HepG2 (cell line): ENCODE results near the gene FOXRED2. TPM values are rescaled to one million over a fixed set of nuclear protein-coding genes. Genes with fewer than 3 reads are reported as not detected.

Experiments
- ATAC-seq: fragments of 200-7000 bp; cut with Tn5 transposase; 3 replicates; pipeline ENCODE4 v1.9.1; 2020; ENCODE audit warnings: mild to moderate bottlenecking, moderate library complexity
- BruUV-seq: library from RNA; stranded (reverse); fragments of 400-500 nt; replicated peaks from 2 replicates; lab custom pipeline; 2021; lab: Mats Ljungman, UMichigan
- CTCF ChIA-PET: fragments of 300-600 bp; formaldehyde crosslinking; extraction: SDS; loops from one replicate; lab custom pipeline; 2021; ENCODE audit warnings: low total read pairs, inconsistent platforms, low intra/inter-chr PET ratio; lab: Yijun Ruan, JAX
- POLR2A ChIA-PET: fragments of 350-600 bp; sonication (Branson Sonifier 250); formaldehyde crosslinking; loops from one replicate; lab custom pipeline; 2020; ENCODE audit warnings: antibody characterized with exemption, inconsistent platforms; lab: Yijun Ruan, JAX
- DNase-seq: peaks from one replicate; pipeline ENCODE4 v3.0.0-alpha.2; 2015; ENCODE audit warnings: low spot score
- FAIRE-seq: peaks from 3 replicates; lab custom pipeline; 2011; peaks lifted over from hg19 to GRCh38; lab: Jason Lieb, UNC
- H2AFZ ChIP-seq: one replicate; pipeline ENCODE4 v1.6.1; 2011; ENCODE audit warnings: low read length, inconsistent platforms
- H3K27ac ChIP-seq: fragments of 300-600 bp; 3 replicates; pipeline ENCODE4 v1.8.0; 2011; ENCODE audit warnings: mixed run types, mild to moderate bottlenecking, mixed read lengths, low read length, inconsistent platforms; ENCODE audit not compliant: insufficient read depth; ENCODE audit errors: extremely low read length
- H3K27me3 ChIP-seq, 2 experiments: fragments of 200-600 bp in 1 of 2; 2 replicates in 1 of 2; 3 replicates in 1 of 2; pipeline versions ENCODE4 v1.6.0 to v1.8.0; 2011; ENCODE audit warnings: low read length in 2 of 2, mild to moderate bottlenecking in 2 of 2, moderate library complexity in 2 of 2, inconsistent platforms in 1 of 2; ENCODE audit not compliant: insufficient read depth in 2 of 2, control insufficient read depth in 1 of 2
- H3K36me3 ChIP-seq, 2 experiments: fragments of 200-600 bp in 1 of 2; replicated peaks in 1 of 2; 2 replicates in 1 of 2; 3 replicates in 1 of 2; pipeline versions ENCODE4 v1.5.1 to v1.8.0; 2011; ENCODE audit warnings: low read length in 2 of 2, inconsistent platforms in 1 of 2; ENCODE audit not compliant: insufficient read depth in 2 of 2, control insufficient read depth in 1 of 2
- H3K4me1 ChIP-seq: 2 replicates; pipeline ENCODE4 v1.5.1; 2012; ENCODE audit warnings: low read length, inconsistent platforms; ENCODE audit not compliant: insufficient read depth
- H3K4me2 ChIP-seq: 2 replicates; pipeline ENCODE4 v1.6.0; 2011; ENCODE audit warnings: low read depth, low read length, inconsistent platforms
- H3K4me3 ChIP-seq, 3 experiments: fragments of 200-600 bp in 1 of 3; sonication (generic), shearing (Covaris generic) in 1 of 3; replicated peaks in 1 of 3; 2 replicates each; pipeline ENCODE4 v1.5.1; 2011 to 2016; ENCODE audit warnings: low read length in 3 of 3, inconsistent platforms in 2 of 3, low read depth in 2 of 3, mild to moderate bottlenecking in 2 of 3, control low read depth in 1 of 3, mixed read lengths in 1 of 3; ENCODE audit not compliant: insufficient read depth in 1 of 3
- H3K79me2 ChIP-seq: one replicate; pipeline ENCODE4 v1.6.1; 2011; ENCODE audit warnings: low read length, inconsistent platforms; ENCODE audit not compliant: insufficient read depth
- H3K9ac ChIP-seq: 2 replicates; pipeline ENCODE4 v1.6.0; 2011; ENCODE audit warnings: mild to moderate bottlenecking, low read depth, low read length, inconsistent platforms; ENCODE audit not compliant: insufficient read depth
- H3K9me3 ChIP-seq: 2 replicates; pipeline ENCODE4 v1.5.1; 2012; ENCODE audit warnings: mild to moderate bottlenecking, low read length
- H4K20me1 ChIP-seq: 2 replicates; pipeline ENCODE4 v1.6.0; 2011; ENCODE audit warnings: inconsistent platforms, mild to moderate bottlenecking, low read length, moderate library complexity; ENCODE audit not compliant: insufficient read depth
- ARNT ChIP-seq: fragments of 450-650 bp; IDR thresholded peaks from 2 replicates; pipeline ENCODE4 v1.6.1; 2017
- CBX2 ChIP-seq, 2 experiments: fragments of 200-600 bp in 1 of 2; sonication (generic); formaldehyde crosslinking in 1 of 2; IDR thresholded peaks; 2 replicates each; pipeline versions ENCODE4 v1.7.0 to v1.8.1; 2018 to 2022; ENCODE audit warnings: low read depth in 2 of 2, low read length in 1 of 2, mild to moderate bottlenecking in 1 of 2, missing genetic modification reagents in 1 of 2
- CEBPB ChIP-seq: IDR thresholded peaks from 2 replicates; pipeline ENCODE4 v1.6.1; 2011; ENCODE audit warnings: low read depth, low read length, improper control_type of control experiment, borderline replicate concordance
- CREM ChIP-seq, 2 experiments: sonication (generic) in 1 of 2; formaldehyde crosslinking in 1 of 2; IDR thresholded peaks; 2 replicates each; pipeline versions ENCODE4 v1.4.0 to v1.6.1; 2016 to 2020; ENCODE audit warnings: antibody characterized with exemption in 1 of 2, mild to moderate bottlenecking in 1 of 2, missing genetic modification reagents in 1 of 2
- HNF4G ChIP-seq, 2 experiments: sonication (generic) in 1 of 2; formaldehyde crosslinking in 1 of 2; IDR thresholded peaks; 2 replicates each; pipeline versions ENCODE4 v1.4.0 to v1.6.1; 2011 to 2020; ENCODE audit warnings: borderline replicate concordance in 2 of 2, low read depth in 2 of 2, mild to moderate bottlenecking in 2 of 2, low read length in 1 of 2, missing genetic modification reagents in 1 of 2, moderate library complexity in 1 of 2
- NFE2 ChIP-seq: sonication (generic); formaldehyde crosslinking; IDR thresholded peaks from 2 replicates; pipeline ENCODE4 v1.4.0; 2020; ENCODE audit warnings: missing genetic modification reagents
- NR3C1 ChIP-seq: sonication (generic); formaldehyde crosslinking; IDR thresholded peaks from 2 replicates; pipeline ENCODE4 v1.4.0; 2020; ENCODE audit warnings: missing genetic modification reagents
- POLR2A ChIP-seq, 2 experiments: IDR thresholded peaks; 2 replicates each; pipeline ENCODE4 v1.6.1; 2011; ENCODE audit warnings: low read depth in 2 of 2, low read length in 2 of 2, mild to moderate bottlenecking in 1 of 2, moderate library complexity in 1 of 2; ENCODE audit not compliant: insufficient read depth in 1 of 2
- ZFP36L1 ChIP-seq: sonication (generic); formaldehyde crosslinking; IDR thresholded peaks from 2 replicates; pipeline ENCODE4 v1.8.0; 2022; ENCODE audit warnings: mild to moderate bottlenecking, missing genetic modification reagents, moderate library complexity
- ZFX ChIP-seq: sonication (generic); formaldehyde crosslinking; IDR thresholded peaks from 2 replicates; pipeline ENCODE4 v1.4.0; 2020; ENCODE audit warnings: mild to moderate bottlenecking, low read depth, missing genetic modification reagents, moderate library complexity
- ZNF180 ChIP-seq: sonication (generic); formaldehyde crosslinking; IDR thresholded peaks from 2 replicates; pipeline ENCODE4 v1.4.0; 2020; ENCODE audit warnings: low read depth, missing genetic modification reagents, borderline replicate concordance
- ZNF260 ChIP-seq: sonication (generic); formaldehyde crosslinking; IDR thresholded peaks from 2 replicates; pipeline ENCODE4 v1.4.0; 2020; ENCODE audit warnings: missing genetic modification reagents, low read depth, mild to moderate bottlenecking, borderline replicate concordance
- ZNF484 ChIP-seq: sonication (generic); formaldehyde crosslinking; IDR thresholded peaks from 2 replicates; pipeline ENCODE4 v1.5.1; 2020; ENCODE audit warnings: mild to moderate bottlenecking, low read depth, missing genetic modification reagents, borderline replicate concordance
- ZNF724P ChIP-seq: sonication (generic); formaldehyde crosslinking; IDR thresholded peaks from 2 replicates; pipeline ENCODE4 v1.8.0; 2022; ENCODE audit warnings: missing genetic modification reagents, borderline replicate concordance
- WGBS: methylation state at CpG from one replicate; pipeline ENCODE4 v1.1.6; 2017; ENCODE audit warnings: low lambda C conversion rate; 5-methylcytosine and 5-hydroxymethylcytosine counted together
- in situ Hi-C: cut with HindIII; loops from 2 replicates; pipeline ENCODE4 v1.10.0; 2017; ENCODE audit warnings: low pct_unique_long_range_greater_than_20kb; ENCODE audit not compliant: extremely low pct_ligation_motif_present
- intact Hi-C: fragments of 100-400 bp; cut with micrococcal nuclease; formaldehyde crosslinking; loops from one replicate; pipeline ENCODE4 v1.10.0; 2022; ENCODE audit not compliant: unreplicated experiment
- polyA plus RNA-seq, 8 experiments: library from polyadenylated mRNA; depleted of rRNA in 3 of 8; stranded (reverse) in 7 of 8; unstranded in 1 of 8; fragments of >200 nt; fragmentation: Illumina TruSeq in 4 of 8; extraction: Trizol in 4 of 8; gene quantifications; 2 replicates each; pipeline versions ENCODE4 v1.2.1 to v1.2.3, GENCODE V29; 2011 to 2016; ENCODE audit warnings: low read depth in 4 of 8, missing spikeins in 1 of 8, mixed read lengths in 1 of 8; ENCODE audit not compliant: insufficient read depth in 1 of 8
- total RNA-seq, 5 experiments: library from RNA; depleted of rRNA; stranded (reverse); fragments of >200 nt; fragmentation: Illumina TruSeq; extraction: Trizol; gene quantifications; 2 replicates each; pipeline ENCODE4 v1.2.3, GENCODE V29; 2016; ENCODE audit warnings: low read depth in 1 of 5

The FOXRED2 gene
- total and polyA plus RNA-seq, 2 of the 13 experiments (the other 11 are each of a cell fraction or from before 2014, with no cell fraction given) = 9.3 to 28.1 TPM

GRCh38 chr22:36510384-36510783 lies 3.5 kb upstream of the FOXRED2 start:
- peaks cover 5% of the 10 kb centered on the region for H3K79me2 ChIP-seq
- DNase-seq (no peak), ATAC-seq (no peak), FAIRE-seq (no peak)
- H3K36me3 ChIP-seq = peaks cover 21 to 45% of the 10 kb centered on the region in 2 experiments
- H3K4me1 ChIP-seq = peaks cover 22% of the 10 kb centered on the region
- BruUV-seq = no TSS peak
- TF ChIP-seq CEBPB = 0 out of 2 replicates have a peak, but pooled peaks have one; percentile 29
- TF ChIP-seq POLR2A (IDR thresholded peaks at IDR 0.05; ENCODE audit: insufficient read depth in 1 of 2, low read depth in 2 of 2, low read length in 2 of 2) = no peak
- H3K27ac ChIP-seq = no peak overlapping the region
- H3K9me3 ChIP-seq = no peaks in the 10 kb centered on the region
- no peak overlapping the region for H2AFZ ChIP-seq
- no peak overlapping the region for H3K4me3 ChIP-seq
- ChIA-PET POLR2A (interaction anchor here (1.2 to 3.4 kb wide), 4 partner anchors 12 to 29 kb away, joined by 3 to 18 read pairs (median 7); partner anchors contain the start of genes EIF3D and TXN2), CTCF (no interaction called here)
- 100% methylated on average over 3 of the region's 3 CpGs for WGBS
- H4K20me1 ChIP-seq = no peaks in the 10 kb centered on the region
- in situ Hi-C loops = no loop called here
- H3K9ac ChIP-seq = no peak overlapping the region
- H3K4me2 ChIP-seq = no peak overlapping the region
- intact Hi-C loops = no loop called here
- H3K27me3 ChIP-seq = no peaks in the 10 kb centered on the region

GRCh38 chr22:36507518-36508010 lies 724 bp upstream of the FOXRED2 start:
- BruUV-seq = TSS peak; percentile 97
- Histone ChIP-seq H3K36me3 (peaks cover 8 to 37% of the 10 kb centered on the region in 2 experiments; a peak in 4 of 5 replicates), H3K4me1 (peaks cover 42% of the 10 kb centered on the region), H3K27me3 (no peaks in the 10 kb centered on the region), H3K4me2 (peak overlapping the region; percentile 70), H3K9ac (peak overlapping the region; percentile 60), H2AFZ (no peak overlapping the region), H3K9me3 (no peaks in the 10 kb centered on the region), H3K4me3 (peak overlapping the region in 1 of 3 experiments; percentile 66; a peak in 2 of 6 replicates), H3K27ac (peak overlapping the region; percentile 76), H4K20me1 (no peaks in the 10 kb centered on the region), H3K79me2 (peaks cover 11% of the 10 kb centered on the region)
- WGBS = 96% methylated on average over 6 of the region's 6 CpGs
- CTCF ChIA-PET = no interaction called here
- DNase-seq (no peak), ATAC-seq (no peak), FAIRE-seq (no peak)
- TF ChIP-seq ARNT (no peak), CBX2 (IDR thresholded peaks at IDR 0.05; ENCODE audit: low read depth, low read length) (no peak), CBX2 (CRISPR knock-in tag; IDR thresholded peaks at IDR 0.05; ENCODE audit: low read depth) (no peak), ZNF724P (CRISPR knock-in tag) (no peak), ZFX (CRISPR knock-in tag) (no peak), ZNF484 (CRISPR knock-in tag) (no peak), HNF4G (IDR thresholded peaks at IDR 0.05; ENCODE audit: borderline replicate concordance, low read depth, low read length) (no peak), HNF4G (CRISPR knock-in tag; IDR thresholded peaks at IDR 0.05; ENCODE audit: borderline replicate concordance, low read depth) (no peak), ZNF260 (no peak), CREM (IDR thresholded peaks at IDR 0.05) (no peak), CREM (CRISPR knock-in tag; IDR thresholded peaks at IDR 0.05) (no peak), NR3C1 (CRISPR knock-in tag) (no peak), ZFP36L1 (CRISPR knock-in tag) (no peak), ZNF180 (CRISPR knock-in tag) (no peak), NFE2 (no peak)
- POLR2A ChIA-PET = interaction anchor here (0.6 to 2.0 kb wide), 9 partner anchors 10 to 255 kb away, joined by 3 to 21 read pairs (median 3); partner anchors contain the start of genes EIF3D and TXN2
- in situ Hi-C loops = no loop called here
- intact Hi-C loops = no loop called here
